ENCODE data around the gene ENTHD1.

The ENTHD1 gene

DNA sequence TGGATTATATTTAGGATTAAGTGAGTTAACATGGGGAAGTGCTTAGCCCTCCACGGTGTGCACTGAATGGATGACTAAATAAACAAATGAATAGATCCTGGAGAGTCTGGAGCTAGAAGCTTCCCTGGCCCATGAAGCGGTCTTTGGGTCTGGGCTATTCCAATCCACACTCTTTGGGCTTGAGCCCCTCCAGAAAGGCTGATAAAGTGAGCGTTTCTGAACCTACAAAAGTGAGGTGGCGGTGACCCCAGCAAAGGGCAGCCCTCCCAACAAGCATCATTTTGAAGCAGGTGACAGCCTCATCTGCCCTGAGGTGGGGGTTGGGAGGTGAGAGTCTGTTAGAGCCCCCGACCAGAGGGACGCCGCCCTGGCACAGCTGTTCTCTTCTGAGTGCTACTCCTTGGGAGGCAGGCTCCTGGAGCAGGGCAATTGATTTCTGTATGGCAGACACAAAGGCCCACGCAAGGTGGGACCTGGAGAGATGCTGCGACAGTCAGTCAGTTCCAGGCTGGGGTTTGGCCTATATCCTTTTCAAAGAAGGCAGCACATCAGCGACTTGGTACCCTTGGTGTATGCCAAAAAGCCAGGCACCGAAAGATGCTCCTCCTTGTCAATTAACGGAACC, 165.2 kb downstream of the ENTHD1 start:
- no peak for DNase-seq
- Histone ChIP-seq H3K4me3 (ENCODE audit: low read depth, low read length) (no peak overlapping the region), H3K27me3 (no peaks in the 10 kb centered on the region), H3K36me3 (no peaks in the 10 kb centered on the region), H3K9me3 (no peaks in the 10 kb centered on the region), H3K4me1 (no peaks in the 10 kb centered on the region)
- TF ChIP-seq, protein P1, sequence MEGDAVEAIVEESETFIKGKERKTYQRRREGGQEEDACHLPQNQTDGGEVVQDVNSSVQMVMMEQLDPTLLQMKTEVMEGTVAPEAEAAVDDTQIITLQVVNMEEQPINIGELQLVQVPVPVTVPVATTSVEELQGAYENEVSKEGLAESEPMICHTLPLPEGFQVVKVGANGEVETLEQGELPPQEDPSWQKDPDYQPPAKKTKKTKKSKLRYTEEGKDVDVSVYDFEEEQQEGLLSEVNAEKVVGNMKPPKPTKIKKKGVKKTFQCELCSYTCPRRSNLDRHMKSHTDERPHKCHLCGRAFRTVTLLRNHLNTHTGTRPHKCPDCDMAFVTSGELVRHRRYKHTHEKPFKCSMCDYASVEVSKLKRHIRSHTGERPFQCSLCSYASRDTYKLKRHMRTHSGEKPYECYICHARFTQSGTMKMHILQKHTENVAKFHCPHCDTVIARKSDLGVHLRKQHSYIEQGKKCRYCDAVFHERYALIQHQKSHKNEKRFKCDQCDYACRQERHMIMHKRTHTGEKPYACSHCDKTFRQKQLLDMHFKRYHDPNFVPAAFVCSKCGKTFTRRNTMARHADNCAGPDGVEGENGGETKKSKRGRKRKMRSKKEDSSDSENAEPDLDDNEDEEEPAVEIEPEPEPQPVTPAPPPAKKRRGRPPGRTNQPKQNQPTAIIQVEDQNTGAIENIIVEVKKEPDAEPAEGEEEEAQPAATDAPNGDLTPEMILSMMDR (IDR thresholded peaks at IDR 0.05; ENCODE audit: low read depth, low read length) = no peak

DNA sequence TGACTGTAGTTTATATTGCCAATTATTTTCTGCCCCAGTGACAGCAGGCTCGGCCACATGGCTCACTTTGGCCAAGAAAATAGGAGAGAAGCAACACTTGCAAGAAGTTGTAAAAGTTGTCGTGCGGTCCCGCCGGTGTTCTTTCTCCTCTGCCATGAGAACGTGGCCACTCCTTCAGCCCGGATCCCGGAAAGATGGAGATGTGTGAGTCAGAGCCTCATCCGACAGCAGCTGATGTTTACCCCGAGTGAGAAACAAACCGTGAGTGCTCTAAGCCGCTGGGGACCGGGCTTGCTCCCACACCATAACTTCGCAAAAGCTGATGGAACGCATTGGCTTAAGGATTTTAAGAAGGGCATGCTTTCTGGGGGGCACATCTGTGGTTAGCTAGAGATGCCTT, 166.0 kb downstream of the ENTHD1 start:
- no peak overlapping the region for H3K4me3 ChIP-seq (ENCODE audit: low read depth, low read length)
- no peaks in the 10 kb centered on the region for H3K9me3 ChIP-seq
- no peaks in the 10 kb centered on the region for H3K27me3 ChIP-seq
- DNase-seq = no peak
- H3K36me3 ChIP-seq = no peaks in the 10 kb centered on the region
- TF ChIP-seq, protein P1 (IDR thresholded peaks at IDR 0.05; ENCODE audit: low read depth, low read length) = no peak
- H3K4me1 ChIP-seq = no peaks in the 10 kb centered on the region

DNA sequence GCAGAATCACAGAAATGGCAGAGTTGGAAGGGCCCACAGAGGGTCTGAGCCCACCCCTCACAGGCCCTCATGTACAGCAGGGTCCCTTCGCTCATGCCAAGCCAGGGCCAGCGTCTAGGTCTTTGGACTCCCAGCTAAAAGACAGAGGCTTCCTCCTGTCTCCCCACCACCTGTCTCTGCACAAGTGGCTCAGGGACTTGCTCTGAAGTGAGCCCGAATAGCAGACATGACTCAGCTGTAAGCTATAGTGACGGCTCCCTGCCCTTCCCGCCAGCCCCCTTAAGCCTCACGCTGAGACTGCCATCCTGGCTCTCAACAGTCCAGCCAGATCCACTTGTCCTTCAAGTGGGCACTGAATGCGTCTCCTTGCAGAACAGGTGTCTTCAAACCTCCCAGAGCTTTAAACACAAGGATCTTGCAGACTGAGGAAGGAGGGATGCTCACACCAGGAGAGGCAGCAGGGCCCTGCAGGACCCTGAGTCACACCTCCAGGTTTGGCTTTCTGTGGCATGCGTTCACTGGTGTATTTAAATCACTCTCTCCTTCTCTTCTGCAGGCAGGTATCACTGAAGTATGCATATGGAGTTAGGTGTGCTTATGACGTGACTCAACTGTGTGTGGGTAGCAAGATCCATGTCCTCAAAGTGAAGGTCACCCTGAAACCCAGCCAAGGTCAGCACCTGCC, 168.1 kb downstream of the ENTHD1 start:
- H3K36me3 ChIP-seq = no peaks in the 10 kb centered on the region
- TF ChIP-seq, protein P1 (IDR thresholded peaks at IDR 0.05; ENCODE audit: low read depth, low read length) = no peak
- no peaks in the 10 kb centered on the region for H3K4me1 ChIP-seq
- no peak for DNase-seq
- no peaks in the 10 kb centered on the region for H3K27me3 ChIP-seq
- no peaks in the 10 kb centered on the region for H3K9me3 ChIP-seq
- H3K4me3 ChIP-seq (ENCODE audit: low read depth, low read length) = no peak overlapping the region

DNA sequence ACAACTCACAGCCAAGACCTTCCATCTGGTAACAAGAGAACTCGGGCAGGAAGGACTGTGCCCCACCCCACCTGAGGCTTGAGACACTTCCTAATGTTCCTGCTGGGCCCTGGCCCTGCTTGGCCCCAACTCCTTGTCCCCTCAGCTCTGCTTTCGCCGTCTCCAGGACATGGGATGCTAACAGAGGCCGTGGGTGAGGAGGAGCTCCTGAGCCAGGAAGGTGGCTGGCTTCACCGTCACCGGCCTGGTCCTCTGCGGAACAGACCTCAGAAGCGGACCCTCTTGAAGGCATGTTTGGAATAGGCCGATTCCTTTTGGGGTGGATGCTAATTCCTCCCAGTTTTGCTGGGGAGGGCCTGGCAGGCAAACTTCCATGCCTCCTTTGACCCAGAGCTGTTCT, 168.7 kb downstream of the ENTHD1 start:
- H3K4me3 ChIP-seq (ENCODE audit: low read depth, low read length) = no peak overlapping the region

DNA sequence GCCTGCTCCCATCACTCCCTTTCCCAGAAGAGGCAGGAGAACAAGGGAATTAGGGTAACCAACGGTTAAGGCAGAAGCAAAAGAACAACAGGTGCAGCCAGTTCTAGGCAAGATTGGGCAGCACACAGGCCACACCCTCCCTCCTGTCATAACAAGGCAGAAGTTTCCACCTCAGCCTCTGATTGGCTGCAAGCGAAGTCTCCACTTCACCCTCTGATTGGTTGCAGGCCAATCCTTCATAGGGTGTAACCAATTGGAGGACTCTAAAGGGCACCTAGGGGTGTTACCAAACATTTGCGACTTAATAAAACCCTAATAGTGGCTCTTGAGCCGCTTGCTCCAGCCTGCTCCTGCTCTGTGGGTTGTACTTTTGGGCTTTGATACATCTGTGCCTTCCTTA, 169.2 kb downstream of the ENTHD1 start:
- Histone ChIP-seq H3K36me3 (no peaks in the 10 kb centered on the region), H3K27me3 (no peaks in the 10 kb centered on the region), H3K9me3 (no peaks in the 10 kb centered on the region), H3K4me3 (ENCODE audit: low read depth, low read length) (no peak overlapping the region), H3K4me1 (no peaks in the 10 kb centered on the region)
- no peak for DNase-seq
- TF ChIP-seq, protein P1 (IDR thresholded peaks at IDR 0.05; ENCODE audit: low read depth, low read length) = no peak

More for the DNA sequence above, 168.7 kb downstream of the ENTHD1 start:
- Histone ChIP-seq H3K36me3 (no peaks in the 10 kb centered on the region), H3K9me3 (no peaks in the 10 kb centered on the region), H3K4me1 (no peaks in the 10 kb centered on the region), H3K27me3 (no peaks in the 10 kb centered on the region)
- no peak for DNase-seq
- TF ChIP-seq, protein P1 (IDR thresholded peaks at IDR 0.05; ENCODE audit: low read depth, low read length) = no peak

DNA sequence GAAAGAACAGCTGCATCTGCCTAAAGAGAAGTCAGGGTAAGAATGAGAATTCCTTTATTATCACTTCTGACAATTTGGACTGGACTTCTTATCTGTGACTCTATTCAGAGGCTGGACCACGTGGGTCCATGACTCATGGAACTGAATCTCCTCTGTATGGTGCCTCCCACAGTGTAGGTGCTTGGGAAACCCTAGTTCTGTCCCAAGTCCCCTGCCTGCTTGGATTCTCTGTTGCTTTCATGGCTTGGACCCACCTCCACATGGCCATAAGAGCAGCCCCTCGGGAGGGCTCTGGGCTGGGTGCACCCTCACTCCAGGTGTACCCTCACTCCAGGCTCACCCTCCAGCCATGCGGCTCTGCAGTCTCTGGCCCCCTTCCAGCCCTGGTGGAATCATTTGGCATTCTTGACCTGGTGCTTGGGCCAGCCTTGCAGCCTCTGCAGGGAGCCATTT, 169.6 kb downstream of the ENTHD1 start:
- no peak for DNase-seq
- H3K36me3 ChIP-seq = no peaks in the 10 kb centered on the region

More for the DNA sequence above, 169.6 kb downstream of the ENTHD1 start:
- Histone ChIP-seq H3K27me3 (no peaks in the 10 kb centered on the region), H3K4me3 (ENCODE audit: low read depth, low read length) (no peak overlapping the region), H3K4me1 (no peaks in the 10 kb centered on the region), H3K9me3 (no peaks in the 10 kb centered on the region)
- TF ChIP-seq, protein P1 (IDR thresholded peaks at IDR 0.05; ENCODE audit: low read depth, low read length) = no peak

Data from BE2C (cell line).